A673 (cell line): ENCODE results near the gene LNPEP. TPM values are rescaled to one million over a fixed set of nuclear protein-coding genes. Genes with fewer than 3 reads are reported as not detected.

Experiments used
- BruUV-seq: library from RNA; stranded (reverse); fragments of 400-500 nt; replicated peaks from 2 replicates; lab custom pipeline; 2021; lab: Mats Ljungman, UMichigan
- CTCF ChIA-PET: fragments of 300-600 bp; sonication (Branson Sonifier 250); formaldehyde crosslinking; loops from one replicate; lab custom pipeline; 2022; ENCODE audit warnings: antibody characterized with exemption; lab: Charles Lee
- POLR2A ChIA-PET: fragments of 300-600 bp; sonication (Branson Sonifier 250); formaldehyde crosslinking; loops from one replicate; lab custom pipeline; 2022; ENCODE audit warnings: antibody characterized with exemption; ENCODE audit not compliant: low non-redundant PET; lab: Charles Lee
- DNase-seq: peaks from one replicate; pipeline ENCODE4 v3.0.0-alpha.2; 2015; ENCODE audit warnings: low spot score
- H3K27ac ChIP-seq: fragments of 200-600 bp; sonication (generic); 2 replicates; pipeline ENCODE4 v1.5.1; 2016; ENCODE audit warnings: mixed run types, low read depth, mild to moderate bottlenecking, mixed read lengths, antibody characterized with exemption, low read length; ENCODE audit not compliant: poor library complexity, severe bottlenecking
- H3K27me3 ChIP-seq: fragments of 200-600 bp; sonication (generic); replicated peaks from 2 replicates; pipeline ENCODE4 v1.6.1; 2017; ENCODE audit warnings: mixed run types, low read depth, mild to moderate bottlenecking, mixed read lengths, antibody characterized with exemption, low read length; ENCODE audit not compliant: insufficient read depth, poor library complexity
- H3K36me3 ChIP-seq: fragments of 200-600 bp; sonication (generic); 2 replicates; pipeline ENCODE4 v1.6.1; 2016; ENCODE audit warnings: mixed run types, mild to moderate bottlenecking, mixed read lengths, antibody characterized with exemption, low read length; ENCODE audit not compliant: insufficient read depth, poor library complexity, severe bottlenecking
- H3K4me1 ChIP-seq: fragments of 200-600 bp; sonication (generic); 2 replicates; pipeline ENCODE4 v1.6.1; 2017; ENCODE audit warnings: mixed run types, mild to moderate bottlenecking, mixed read lengths, antibody characterized with exemption, low read length; ENCODE audit not compliant: insufficient read depth, poor library complexity, severe bottlenecking
- H3K4me3 ChIP-seq: fragments of 200-600 bp; sonication (generic); 2 replicates; pipeline ENCODE4 v1.5.1; 2016; ENCODE audit warnings: low read depth, mixed run types, mild to moderate bottlenecking, mixed read lengths, low read length; ENCODE audit not compliant: poor library complexity, severe bottlenecking
- H3K9me3 ChIP-seq: fragments of 200-600 bp; sonication (generic); 2 replicates; pipeline ENCODE4 v1.6.1; 2016; ENCODE audit warnings: mixed run types, low read depth, mild to moderate bottlenecking, mixed read lengths, antibody characterized with exemption, low read length; ENCODE audit not compliant: poor library complexity, severe bottlenecking
- CTCF ChIP-seq: fragments of 300-800, 200-600 bp; sonication (generic); conservative IDR thresholded peaks from 2 replicates; pipeline ENCODE4 v1.5.1; 2017; ENCODE audit warnings: low read depth, mild to moderate bottlenecking, antibody characterized with exemption, low read length, moderate library complexity, mixed read lengths
- EZH2 ChIP-seq: fragments of 200-600 bp; sonication (generic); IDR thresholded peaks from 2 replicates; pipeline ENCODE4 v1.6.1; 2017; ENCODE audit warnings: borderline replicate concordance, low read depth, mild to moderate bottlenecking, mixed read lengths, antibody characterized with exemption, low read length; ENCODE audit not compliant: poor library complexity, severe bottlenecking
- intact Hi-C: fragments of 100-400 bp; cut with micrococcal nuclease; formaldehyde crosslinking; loops from one replicate; pipeline ENCODE4 v1.10.0; 2022; ENCODE audit not compliant: unreplicated experiment
- total RNA-seq: library from RNA; stranded (reverse); gene quantifications from 2 replicates; pipeline ENCODE4 v1.2.3, GENCODE V29; 2021

The LNPEP gene
- total RNA-seq, 1 experiment from 2014 or later, result 10.3 TPM

DNA sequence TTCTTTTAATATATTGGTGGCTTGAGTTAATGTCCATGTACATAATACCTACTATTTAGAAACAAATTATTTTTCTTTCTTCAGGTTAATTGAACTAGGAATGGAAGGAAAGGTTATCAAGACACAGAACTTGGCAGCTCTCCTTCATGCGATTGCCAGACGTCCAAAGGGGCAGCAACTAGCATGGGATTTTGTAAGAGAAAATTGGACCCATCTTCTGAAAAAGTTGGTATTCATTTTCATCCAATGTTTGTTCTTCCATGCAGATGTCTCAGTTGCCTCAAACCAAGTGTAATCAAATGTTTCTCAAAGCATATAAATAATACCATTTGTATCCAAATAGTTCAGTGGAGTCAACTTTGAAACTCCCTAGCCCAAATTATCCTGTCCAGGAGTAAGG lies 22.6 kb upstream of the LNPEP start:
- ChIA-PET POLR2A (no interaction called here), CTCF (no interaction called here)
- H3K27me3 ChIP-seq, result no peaks in the 10 kb centered on the region
- no peak overlapping the region for H3K4me3 ChIP-seq
- no peaks in the 10 kb centered on the region for H3K4me1 ChIP-seq
- BruUV-seq, result no TSS peak
- H3K36me3 ChIP-seq, result no peaks in the 10 kb centered on the region
- intact Hi-C loops, result no loop called here
- TF ChIP-seq CTCF, result no peak
- no peak for TF ChIP-seq EZH2
- no peak for DNase-seq
- no peak overlapping the region for H3K27ac ChIP-seq
- no peaks in the 10 kb centered on the region for H3K9me3 ChIP-seq

GRCh38 chr5:96919754-96920197 lies 16.1 kb upstream of the LNPEP start:
- no TSS peak for BruUV-seq
- Histone ChIP-seq H3K4me3 (no peak overlapping the region), H3K27ac (no peak overlapping the region), H3K27me3 (no peaks in the 10 kb centered on the region), H3K9me3 (no peaks in the 10 kb centered on the region), H3K36me3 (no peaks in the 10 kb centered on the region), H3K4me1 (no peaks in the 10 kb centered on the region)
- intact Hi-C loops, result no loop called here
- DNase-seq, result no peak
- no peak for TF ChIP-seq EZH2
- TF ChIP-seq CTCF, result no peak
- POLR2A ChIA-PET, result no interaction called here
- CTCF ChIA-PET, result no interaction called here

GRCh38 chr5:96920744-96921355 lies 15.0 kb upstream of the LNPEP start:
- H3K4me1 ChIP-seq, result no peaks in the 10 kb centered on the region
- H3K36me3 ChIP-seq, result no peaks in the 10 kb centered on the region
- no peaks in the 10 kb centered on the region for H3K27me3 ChIP-seq
- no peak overlapping the region for H3K27ac ChIP-seq
- TF ChIP-seq CTCF (no peak), EZH2 (no peak)
- POLR2A ChIA-PET, result no interaction called here
- no peaks in the 10 kb centered on the region for H3K9me3 ChIP-seq
- no peak overlapping the region for H3K4me3 ChIP-seq
- no TSS peak for BruUV-seq
- DNase-seq, result no peak
- CTCF ChIA-PET, result no interaction called here
- intact Hi-C loops, result no loop called here
